HepG2 (cell line): ENCODE data around the gene SSPN. TPM values are rescaled to one million over a fixed set of nuclear protein-coding genes. Genes with fewer than 3 reads are reported as not detected.

ENCODE experiments used
- ATF2 ChIP-seq: sonication (generic); formaldehyde crosslinking; IDR thresholded peaks from 2 replicates; pipeline ENCODE4 v1.4.0; 2020; ENCODE audit warnings: missing genetic modification reagents
- BHLHE40 ChIP-seq: IDR thresholded peaks from 2 replicates; pipeline ENCODE4 v1.6.1; 2011; ENCODE audit warnings: low read length, improper control_type of control experiment
- CTCF ChIP-seq: sonication (generic); formaldehyde crosslinking; IDR thresholded peaks from 2 replicates; pipeline ENCODE4 v1.5.0; 2020; ENCODE audit warnings: mild to moderate bottlenecking, missing genetic modification reagents, moderate library complexity
- DMTF1 ChIP-seq: sonication (generic); formaldehyde crosslinking; IDR thresholded peaks from 2 replicates; pipeline ENCODE4 v1.4.0; 2020; ENCODE audit warnings: mild to moderate bottlenecking, missing genetic modification reagents
- HMG20A ChIP-seq: IDR thresholded peaks from 2 replicates; pipeline ENCODE4 v1.6.1; 2016; ENCODE audit warnings: borderline replicate concordance
- PHF21A ChIP-seq: sonication (generic); formaldehyde crosslinking; IDR thresholded peaks from 2 replicates; pipeline ENCODE4 v1.5.0; 2020; ENCODE audit warnings: mild to moderate bottlenecking, missing genetic modification reagents
- PRMT3 ChIP-seq: sonication (generic); formaldehyde crosslinking; IDR thresholded peaks from 2 replicates; pipeline ENCODE4 v1.8.1; 2022; ENCODE audit warnings: low read depth, mild to moderate bottlenecking, moderate library complexity, missing genetic modification reagents, borderline replicate concordance
- RERE ChIP-seq: IDR thresholded peaks from 2 replicates; pipeline ENCODE4 v1.6.1; 2016; ENCODE audit warnings: low read depth, missing genetic modification reagents, missing compliant biosample characterization
- SETDB1 ChIP-seq: sonication (generic); formaldehyde crosslinking; IDR thresholded peaks from 2 replicates; pipeline ENCODE4 v1.5.1; 2020; ENCODE audit warnings: missing genetic modification reagents, mild to moderate bottlenecking, borderline replicate concordance
- ZNF615 ChIP-seq: sonication (generic); formaldehyde crosslinking; IDR thresholded peaks from 2 replicates; pipeline ENCODE4 v1.5.0; 2020; ENCODE audit warnings: mild to moderate bottlenecking, missing genetic modification reagents, borderline replicate concordance
- ZNF790 ChIP-seq: sonication (generic); formaldehyde crosslinking; IDR thresholded peaks from 2 replicates; pipeline ENCODE4 v1.8.0; 2022; ENCODE audit warnings: missing genetic modification reagents, mild to moderate bottlenecking, borderline replicate concordance
- polyA plus RNA-seq, 8 experiments: library from polyadenylated mRNA; depleted of rRNA in 3 of 8; stranded (reverse) in 7 of 8; unstranded in 1 of 8; fragments of >200 nt; fragmentation: Illumina TruSeq in 4 of 8; extraction: Trizol in 4 of 8; gene quantifications; 2 replicates each; pipeline versions ENCODE4 v1.2.1 to v1.2.3, GENCODE V29; 2011 to 2016; ENCODE audit warnings: low read depth in 4 of 8, missing spikeins in 1 of 8, mixed read lengths in 1 of 8; ENCODE audit not compliant: insufficient read depth in 1 of 8
- total RNA-seq, 5 experiments: library from RNA; depleted of rRNA; stranded (reverse); fragments of >200 nt; fragmentation: Illumina TruSeq; extraction: Trizol; gene quantifications; 2 replicates each; pipeline ENCODE4 v1.2.3, GENCODE V29; 2016; ENCODE audit warnings: low read depth in 1 of 5
- TF ChIP-seq, protein P1 (sequence below): IDR thresholded peaks from 2 replicates; pipeline ENCODE4 v1.6.1; 2018; ENCODE audit warnings: missing genetic modification reagents, mild to moderate bottlenecking, missing compliant biosample characterization
- TF ChIP-seq, protein P2 (sequence below): sonication (generic); formaldehyde crosslinking; IDR thresholded peaks from 2 replicates; pipeline ENCODE4 v1.4.0; 2020; ENCODE audit warnings: missing genetic modification reagents

The SSPN gene
- total and polyA plus RNA-seq, 2 of the 13 experiments (the other 11 are each of a cell fraction or from before 2014, with no cell fraction given) = not detected

DNA sequence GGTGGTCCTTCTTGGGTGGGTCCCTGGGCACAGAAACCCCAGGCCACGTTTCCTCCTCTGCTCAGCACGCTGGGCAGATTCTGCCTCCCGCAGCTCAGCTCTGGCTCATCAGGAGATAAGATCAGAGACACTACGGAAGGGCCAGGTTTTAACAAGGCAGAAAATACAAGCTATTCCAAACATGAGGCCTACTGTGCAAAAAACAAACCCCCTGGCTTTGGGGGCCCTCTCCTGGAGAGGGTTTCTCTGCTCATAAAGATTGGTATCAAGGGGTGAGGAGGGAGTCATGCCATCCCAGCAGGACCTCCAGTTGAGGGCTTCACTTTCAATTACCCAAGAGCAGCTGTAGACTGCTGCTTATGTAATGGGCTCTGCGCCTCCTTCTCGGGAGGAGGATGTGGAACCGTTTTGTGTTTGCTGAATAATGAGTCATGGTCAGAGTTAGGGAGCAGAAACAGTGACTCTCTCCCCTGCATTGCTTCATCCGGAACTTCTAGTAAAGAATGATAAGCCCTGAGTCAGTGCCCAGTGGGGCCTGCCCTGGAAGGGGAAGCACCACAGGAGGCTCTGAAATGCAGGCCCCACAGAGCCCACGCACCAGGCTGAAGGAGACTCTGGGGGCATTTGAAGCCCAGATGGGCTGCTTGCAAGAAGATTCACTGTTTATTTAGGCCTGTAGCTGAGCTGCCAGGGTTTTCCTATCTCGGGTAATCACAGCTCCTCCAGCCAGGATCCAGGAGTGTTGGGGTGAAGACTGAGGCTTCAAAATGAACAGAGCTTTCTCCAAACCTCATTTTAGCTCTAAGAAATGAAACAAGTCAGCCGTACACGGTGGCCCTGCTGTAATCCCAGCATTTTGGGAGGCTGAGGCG, 79.3 kb downstream of the SSPN start (continued):
- TF ChIP-seq RERE (0 out of 2 replicates have a peak, but pooled peaks have one; percentile 64), SETDB1 (CRISPR knock-in tag) (no peak), DMTF1 (CRISPR knock-in tag) (no peak), ATF2 (CRISPR knock-in tag) (peak; percentile 72; the same call in 1 of the 2 replicates), ZNF615 (CRISPR knock-in tag) (no peak), HMG20A (CRISPR knock-in tag) (peak; percentile 87; the same call in 1 of the 2 replicates), ZNF790 (CRISPR knock-in tag) (no peak; the same call in 1 of the 2 replicates), BHLHE40 (no peak), PHF21A (CRISPR knock-in tag) (peak; percentile 64), CTCF (CRISPR knock-in tag) (0 out of 2 replicates have a peak, but pooled peaks have one; percentile 5), PRMT3 (no peak)
- TF ChIP-seq, protein P1, sequence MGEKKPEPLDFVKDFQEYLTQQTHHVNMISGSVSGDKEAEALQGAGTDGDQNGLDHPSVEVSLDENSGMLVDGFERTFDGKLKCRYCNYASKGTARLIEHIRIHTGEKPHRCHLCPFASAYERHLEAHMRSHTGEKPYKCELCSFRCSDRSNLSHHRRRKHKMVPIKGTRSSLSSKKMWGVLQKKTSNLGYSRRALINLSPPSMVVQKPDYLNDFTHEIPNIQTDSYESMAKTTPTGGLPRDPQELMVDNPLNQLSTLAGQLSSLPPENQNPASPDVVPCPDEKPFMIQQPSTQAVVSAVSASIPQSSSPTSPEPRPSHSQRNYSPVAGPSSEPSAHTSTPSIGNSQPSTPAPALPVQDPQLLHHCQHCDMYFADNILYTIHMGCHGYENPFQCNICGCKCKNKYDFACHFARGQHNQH (CRISPR knock-in tag) = peak; percentile 71; the same call in 1 of the 2 replicates
- TF ChIP-seq, protein P2, sequence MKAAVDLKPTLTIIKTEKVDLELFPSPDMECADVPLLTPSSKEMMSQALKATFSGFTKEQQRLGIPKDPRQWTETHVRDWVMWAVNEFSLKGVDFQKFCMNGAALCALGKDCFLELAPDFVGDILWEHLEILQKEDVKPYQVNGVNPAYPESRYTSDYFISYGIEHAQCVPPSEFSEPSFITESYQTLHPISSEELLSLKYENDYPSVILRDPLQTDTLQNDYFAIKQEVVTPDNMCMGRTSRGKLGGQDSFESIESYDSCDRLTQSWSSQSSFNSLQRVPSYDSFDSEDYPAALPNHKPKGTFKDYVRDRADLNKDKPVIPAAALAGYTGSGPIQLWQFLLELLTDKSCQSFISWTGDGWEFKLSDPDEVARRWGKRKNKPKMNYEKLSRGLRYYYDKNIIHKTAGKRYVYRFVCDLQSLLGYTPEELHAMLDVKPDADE (CRISPR knock-in tag) = no peak
